Neural progenitor cell (in vitro differentiated cells): ENCODE results near the gene ACSM5. TPM values are rescaled to one million over a fixed set of nuclear protein-coding genes. Genes with fewer than 3 reads are reported as not detected.

Experiments used
- DNase-seq: peaks from one replicate; pipeline ENCODE4 v3.0.0-alpha.2; 2016; ENCODE audit warnings: low spot score
- H2AFZ ChIP-seq: fragments of 200-600 bp; sonication (generic); replicated peaks from 2 replicates; pipeline ENCODE4 v1.6.1; 2016; ENCODE audit warnings: antibody characterized with exemption
- H3F3A ChIP-seq: fragments of 200-600 bp; sonication (generic); 2 replicates; pipeline ENCODE4 v1.6.1; 2016; ENCODE audit warnings: antibody characterized with exemption, low read depth
- H3K27ac ChIP-seq: fragments of 200-600 bp; sonication (generic); 2 replicates; pipeline ENCODE4 v1.5.1; 2016; ENCODE audit warnings: mild to moderate bottlenecking
- H3K27me3 ChIP-seq: fragments of 200-600 bp; sonication (generic); 2 replicates; pipeline ENCODE4 v1.6.1; 2016; ENCODE audit warnings: mild to moderate bottlenecking, moderate library complexity
- H3K36me3 ChIP-seq: fragments of 200-600 bp; sonication (generic); 2 replicates; pipeline ENCODE4 v1.5.1; 2016
- H3K4me1 ChIP-seq: fragments of 200-600 bp; sonication (generic); 2 replicates; pipeline ENCODE4 v1.6.1; 2016; ENCODE audit warnings: mixed run types
- H3K4me2 ChIP-seq: fragments of 200-600 bp; sonication (generic); 2 replicates; pipeline ENCODE4 v1.6.1; 2016
- H3K4me3 ChIP-seq: fragments of 200-600 bp; sonication (generic); 2 replicates; pipeline ENCODE4 v1.5.1; 2016
- H3K79me2 ChIP-seq: fragments of 200-600 bp; sonication (generic); 2 replicates; pipeline ENCODE4 v1.6.1; 2016; ENCODE audit warnings: low read depth
- H3K9ac ChIP-seq: fragments of 200-600 bp; sonication (generic); 2 replicates; pipeline ENCODE4 v1.6.1; 2016
- H3K9me3 ChIP-seq: fragments of 200-600 bp; sonication (generic); 2 replicates; pipeline ENCODE4 v1.5.1; 2016; ENCODE audit warnings: low read depth
- H4K20me1 ChIP-seq: fragments of 200-600 bp; sonication (generic); 2 replicates; pipeline ENCODE4 v1.6.1; 2016; ENCODE audit warnings: low read depth
- H3K27ac Mint-ChIP-seq: 3 replicates; pipeline ENCODE4 v1.8.0; 2021; ENCODE audit warnings: mixed read lengths
- H3K27me3 Mint-ChIP-seq: 2 replicates; pipeline ENCODE4 v1.8.0; 2022; ENCODE audit warnings: low read depth, mild to moderate bottlenecking, inconsistent platforms, moderate library complexity, mixed read lengths; ENCODE audit not compliant: insufficient read depth
- H3K36me3 Mint-ChIP-seq: 3 replicates; pipeline ENCODE4 v1.8.0; 2021; ENCODE audit warnings: mixed read lengths
- H3K4me1 Mint-ChIP-seq: 3 replicates; pipeline ENCODE4 v1.8.0; 2021; ENCODE audit warnings: mixed read lengths
- H3K4me3 Mint-ChIP-seq: 3 replicates; pipeline ENCODE4 v1.8.0; 2021; ENCODE audit warnings: mild to moderate bottlenecking, moderate library complexity, mixed read lengths
- H3K9me3 Mint-ChIP-seq: 3 replicates; pipeline ENCODE4 v1.8.0; 2020; ENCODE audit warnings: mixed read lengths
- EZH2 ChIP-seq: fragments of 200-600 bp; sonication (generic); IDR thresholded peaks from 2 replicates; pipeline ENCODE4 v1.6.1; 2017; ENCODE audit warnings: antibody characterized with exemption, mild to moderate bottlenecking, moderate library complexity
- EZH2phosphoT487 ChIP-seq: fragments of 200-600 bp; sonication (generic); IDR thresholded peaks from 2 replicates; pipeline ENCODE4 v1.6.1; 2017; ENCODE audit warnings: antibody characterized with exemption
- total RNA-seq: library from RNA; depleted of rRNA; stranded (reverse); fragments of >200 nt; gene quantifications from 2 replicates; pipeline ENCODE4 v1.2.3, GENCODE V29; 2015; ENCODE audit warnings: low replicate concordance
- TF ChIP-seq, protein P1 (sequence below): fragments of 200-600 bp; sonication (generic); IDR thresholded peaks from 2 replicates; pipeline ENCODE4 v1.5.1; 2017; ENCODE audit warnings: antibody characterized with exemption, mild to moderate bottlenecking

Gene ACSM5
- total RNA-seq, 1 donor from 2014 or later: not detected

DNA sequence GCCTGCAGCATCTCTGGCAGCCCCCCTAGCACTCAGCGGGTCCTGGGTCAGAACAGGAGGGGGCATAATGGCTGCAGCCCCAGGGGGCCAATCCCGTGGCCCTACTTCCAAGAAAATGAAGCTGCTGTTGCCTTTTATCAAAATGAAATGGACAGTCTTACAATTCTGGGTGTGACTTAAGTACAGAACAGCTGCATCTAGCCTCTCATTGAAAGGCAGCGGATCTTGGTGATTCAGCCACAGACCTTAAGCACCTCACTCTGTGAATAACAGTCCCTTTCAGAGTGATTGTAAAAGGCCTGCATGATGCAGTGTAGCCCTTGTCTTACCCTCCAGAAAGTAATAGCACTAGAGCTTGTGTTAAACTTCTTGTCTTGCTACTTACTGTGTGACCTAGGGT is 45.3 kb upstream of the ACSM5 start:
- no peaks in the 10 kb centered on the region for H3K4me1 Mint-ChIP-seq
- Histone ChIP-seq H2AFZ (no peak overlapping the region), H4K20me1 (no peaks in the 10 kb centered on the region), H3K27ac (no peak overlapping the region), H3F3A (no peaks in the 10 kb centered on the region), H3K4me2 (no peak overlapping the region), H3K9me3 (no peaks in the 10 kb centered on the region), H3K36me3 (no peaks in the 10 kb centered on the region), H3K4me1 (no peaks in the 10 kb centered on the region), H3K79me2 (no peaks in the 10 kb centered on the region), H3K4me3 (no peak overlapping the region), H3K27me3 (no peaks in the 10 kb centered on the region), H3K9ac (no peak overlapping the region)
- H3K9me3 Mint-ChIP-seq: peaks cover 3% of the 10 kb centered on the region
- TF ChIP-seq, protein P1, sequence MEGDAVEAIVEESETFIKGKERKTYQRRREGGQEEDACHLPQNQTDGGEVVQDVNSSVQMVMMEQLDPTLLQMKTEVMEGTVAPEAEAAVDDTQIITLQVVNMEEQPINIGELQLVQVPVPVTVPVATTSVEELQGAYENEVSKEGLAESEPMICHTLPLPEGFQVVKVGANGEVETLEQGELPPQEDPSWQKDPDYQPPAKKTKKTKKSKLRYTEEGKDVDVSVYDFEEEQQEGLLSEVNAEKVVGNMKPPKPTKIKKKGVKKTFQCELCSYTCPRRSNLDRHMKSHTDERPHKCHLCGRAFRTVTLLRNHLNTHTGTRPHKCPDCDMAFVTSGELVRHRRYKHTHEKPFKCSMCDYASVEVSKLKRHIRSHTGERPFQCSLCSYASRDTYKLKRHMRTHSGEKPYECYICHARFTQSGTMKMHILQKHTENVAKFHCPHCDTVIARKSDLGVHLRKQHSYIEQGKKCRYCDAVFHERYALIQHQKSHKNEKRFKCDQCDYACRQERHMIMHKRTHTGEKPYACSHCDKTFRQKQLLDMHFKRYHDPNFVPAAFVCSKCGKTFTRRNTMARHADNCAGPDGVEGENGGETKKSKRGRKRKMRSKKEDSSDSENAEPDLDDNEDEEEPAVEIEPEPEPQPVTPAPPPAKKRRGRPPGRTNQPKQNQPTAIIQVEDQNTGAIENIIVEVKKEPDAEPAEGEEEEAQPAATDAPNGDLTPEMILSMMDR: no peak
- TF ChIP-seq EZH2: no peak
- no peak for TF ChIP-seq EZH2phosphoT487
- H3K36me3 Mint-ChIP-seq: no peaks in the 10 kb centered on the region
- no peak overlapping the region for H3K4me3 Mint-ChIP-seq
- DNase-seq: no peak
- peaks cover 15% of the 10 kb centered on the region for H3K27me3 Mint-ChIP-seq
- H3K27ac Mint-ChIP-seq: no peak overlapping the region

DNA sequence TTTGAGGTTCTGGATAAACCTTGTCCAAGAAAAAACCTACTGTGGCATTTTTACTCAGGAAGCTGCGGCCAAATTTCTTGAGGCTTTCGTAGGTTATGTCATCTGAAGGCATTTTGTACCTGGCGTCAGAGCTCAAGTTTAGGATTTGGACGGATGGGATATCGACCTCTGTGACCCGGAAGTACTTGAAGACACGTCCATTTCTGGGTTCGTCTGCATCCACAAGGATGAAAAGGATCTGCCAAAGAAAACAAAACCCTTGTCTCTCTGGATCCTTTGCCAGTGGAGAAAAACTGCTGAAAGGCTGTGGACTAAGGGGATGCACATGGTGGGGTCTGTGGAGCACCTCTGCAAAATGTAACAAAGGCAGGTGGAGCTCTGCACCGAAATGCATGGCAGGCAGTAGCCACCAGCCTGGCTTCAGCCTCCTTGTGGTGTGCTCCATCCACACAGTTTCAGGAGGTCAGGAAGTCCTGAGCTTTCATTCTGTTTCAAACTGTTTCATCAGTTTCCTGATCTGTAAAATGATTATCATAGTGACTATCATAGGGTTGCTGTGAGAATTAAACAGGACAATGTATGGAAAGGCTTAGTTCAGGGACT is 39.8 kb upstream of the ACSM5 start:
- Histone ChIP-seq H3K79me2 (no peaks in the 10 kb centered on the region), H3K4me3 (no peak overlapping the region), H3K27ac (no peak overlapping the region), H3K27me3 (no peaks in the 10 kb centered on the region), H3K4me2 (no peak overlapping the region), H2AFZ (no peak overlapping the region), H3K36me3 (no peaks in the 10 kb centered on the region), H4K20me1 (no peaks in the 10 kb centered on the region), H3K9ac (no peak overlapping the region), H3F3A (no peaks in the 10 kb centered on the region), H3K9me3 (no peaks in the 10 kb centered on the region), H3K4me1 (no peaks in the 10 kb centered on the region)
- H3K9me3 Mint-ChIP-seq: peaks cover 3% of the 10 kb centered on the region
- peaks cover 16% of the 10 kb centered on the region for H3K27me3 Mint-ChIP-seq
- no peak overlapping the region for H3K4me3 Mint-ChIP-seq
- no peak overlapping the region for H3K27ac Mint-ChIP-seq
- no peaks in the 10 kb centered on the region for H3K36me3 Mint-ChIP-seq
- no peak for DNase-seq
- H3K4me1 Mint-ChIP-seq: no peaks in the 10 kb centered on the region
- TF ChIP-seq, protein P1: no peak
- TF ChIP-seq EZH2 (no peak), EZH2phosphoT487 (no peak)

DNA sequence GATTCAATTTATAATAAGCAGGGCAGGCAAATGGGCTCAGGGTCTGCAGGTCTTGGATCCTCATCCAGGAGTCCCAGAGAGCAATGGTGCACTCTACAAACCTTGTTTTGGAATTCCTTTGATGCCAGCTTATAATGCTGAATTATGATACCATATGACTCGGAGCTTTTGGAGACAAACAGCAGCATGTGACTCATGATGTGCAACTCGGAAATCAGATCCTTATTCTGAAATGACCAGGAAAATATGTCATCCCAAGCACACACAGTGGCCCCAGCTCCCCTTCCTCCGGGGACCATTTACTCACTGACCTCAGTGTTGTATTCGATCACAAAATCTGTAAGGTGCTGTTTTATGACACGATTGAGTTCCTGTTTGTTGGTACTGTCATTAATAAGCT is 36.6 kb upstream of the ACSM5 start:
- TF ChIP-seq EZH2phosphoT487 (no peak), EZH2 (no peak)
- TF ChIP-seq, protein P1: no peak
- no peaks in the 10 kb centered on the region for H3K79me2 ChIP-seq
- H3K36me3 Mint-ChIP-seq: no peaks in the 10 kb centered on the region
- H3K36me3 ChIP-seq: no peaks in the 10 kb centered on the region
- H3K27me3 ChIP-seq: no peaks in the 10 kb centered on the region
- peaks cover 7% of the 10 kb centered on the region for H3K27me3 Mint-ChIP-seq
- H3K4me3 Mint-ChIP-seq: no peak overlapping the region
- H3F3A ChIP-seq: no peaks in the 10 kb centered on the region
- H3K4me1 ChIP-seq: no peaks in the 10 kb centered on the region
- H3K27ac Mint-ChIP-seq: no peak overlapping the region
- H4K20me1 ChIP-seq: no peaks in the 10 kb centered on the region
- H3K27ac ChIP-seq: no peak overlapping the region
- no peak overlapping the region for H3K4me3 ChIP-seq
- no peak for DNase-seq
- H2AFZ ChIP-seq: no peak overlapping the region
- no peaks in the 10 kb centered on the region for H3K9me3 Mint-ChIP-seq
- H3K9me3 ChIP-seq: no peaks in the 10 kb centered on the region
- no peaks in the 10 kb centered on the region for H3K4me1 Mint-ChIP-seq
- no peak overlapping the region for H3K4me2 ChIP-seq
- no peak overlapping the region for H3K9ac ChIP-seq
